Mesenchymal stem cell (in vitro differentiated cells and primary cell): ENCODE results near the gene NOTCH3.

Experiments
- DNase-seq: peaks from one replicate; pipeline ENCODE4 v3.0.0-alpha.2; 2013
- H2AFZ ChIP-seq: one replicate; pipeline ENCODE4 v1.6.1; 2013; ENCODE audit warnings: low read depth, mild to moderate bottlenecking, control low read depth, inconsistent platforms, low read length, moderate library complexity
- H2AK5ac ChIP-seq: 2 replicates; pipeline ENCODE4 v1.6.1; 2013; ENCODE audit warnings: low read length, moderate library complexity, mild to moderate bottlenecking, inconsistent platforms; ENCODE audit not compliant: severe bottlenecking
- H2BK120ac ChIP-seq: one replicate; pipeline ENCODE4 v1.6.1; 2013; ENCODE audit warnings: low read depth, mild to moderate bottlenecking, inconsistent platforms, low read length, moderate library complexity
- H2BK12ac ChIP-seq, 2 experiments: one replicate each; pipeline ENCODE4 v1.6.1; 2013; ENCODE audit warnings: inconsistent platforms in 2 of 2, low read length in 2 of 2, mild to moderate bottlenecking in 2 of 2, moderate library complexity in 2 of 2, control low read depth in 1 of 2
- H2BK15ac ChIP-seq: one replicate; pipeline ENCODE4 v1.6.1; 2013; ENCODE audit warnings: mild to moderate bottlenecking, low read depth, inconsistent platforms; ENCODE audit not compliant: poor library complexity, severe bottlenecking
- H2BK5ac ChIP-seq: 2 replicates; pipeline ENCODE4 v1.6.1; 2013; ENCODE audit warnings: low read depth, mild to moderate bottlenecking, low read length, control low read depth, inconsistent platforms; ENCODE audit not compliant: poor library complexity, severe bottlenecking
- H3K14ac ChIP-seq, 2 experiments: one replicate each; pipeline ENCODE4 v1.6.1; 2013; ENCODE audit warnings: inconsistent platforms in 2 of 2, low read length in 2 of 2, control low read depth in 1 of 2, mild to moderate bottlenecking in 1 of 2, moderate library complexity in 1 of 2
- H3K18ac ChIP-seq, 2 experiments: one replicate each; pipeline ENCODE4 v1.6.1; 2013; ENCODE audit warnings: inconsistent platforms in 2 of 2, low read length in 2 of 2, control low read depth in 1 of 2, low read depth in 1 of 2, mild to moderate bottlenecking in 1 of 2
- H3K23ac ChIP-seq, 2 experiments: one replicate each; pipeline ENCODE4 v1.6.1; 2013; ENCODE audit warnings: inconsistent platforms in 2 of 2, low read length in 2 of 2, mild to moderate bottlenecking in 2 of 2, moderate library complexity in 2 of 2, control low read depth in 1 of 2
- H3K27ac ChIP-seq: 2 replicates; pipeline ENCODE4 v1.5.1; 2013; ENCODE audit warnings: mild to moderate bottlenecking, moderate library complexity, low read length, control low read depth, inconsistent platforms; ENCODE audit not compliant: poor library complexity, severe bottlenecking
- H3K27me3 ChIP-seq, 2 experiments: 2 replicates each; pipeline versions ENCODE4 v1.6.1 to v1.7.0; 2013; ENCODE audit warnings: low read length in 2 of 2, mild to moderate bottlenecking in 2 of 2, moderate library complexity in 2 of 2, control low read depth in 1 of 2, inconsistent platforms in 1 of 2; ENCODE audit not compliant: control insufficient read depth in 1 of 2, insufficient read depth in 1 of 2
- H3K36me3 ChIP-seq, 2 experiments: 2 replicates each; pipeline versions ENCODE4 v1.6.1 to v1.7.0; 2013; ENCODE audit warnings: low read length in 2 of 2, control low read depth in 1 of 2, inconsistent platforms in 1 of 2, low read depth in 1 of 2, mild to moderate bottlenecking in 1 of 2; ENCODE audit not compliant: insufficient read depth in 2 of 2, control insufficient read depth in 1 of 2
- H3K4ac ChIP-seq, 2 experiments: one replicate each; pipeline ENCODE4 v1.6.1; 2013; ENCODE audit warnings: inconsistent platforms in 2 of 2, low read length in 2 of 2, mild to moderate bottlenecking in 2 of 2, moderate library complexity in 2 of 2, control low read depth in 1 of 2, low read depth in 1 of 2
- H3K4me1 ChIP-seq: 2 replicates; pipeline ENCODE4 v1.6.1; 2013; ENCODE audit warnings: low read depth, low read length, control low read depth; ENCODE audit not compliant: control insufficient read depth, insufficient read depth
- H3K4me2 ChIP-seq: 2 replicates; pipeline ENCODE4 v1.6.1; 2013; ENCODE audit warnings: low read length, mild to moderate bottlenecking, inconsistent platforms; ENCODE audit not compliant: poor library complexity, severe bottlenecking
- H3K4me3 ChIP-seq, 2 experiments: 2 replicates each; pipeline versions ENCODE4 v1.5.1 to v1.7.0; 2013; ENCODE audit warnings: low read length in 2 of 2, mild to moderate bottlenecking in 2 of 2, control low read depth in 1 of 2, low read depth in 1 of 2; ENCODE audit not compliant: insufficient read depth in 1 of 2
- H3K79me1 ChIP-seq: replicated peaks from 2 replicates; pipeline ENCODE4 v1.6.1; 2013; ENCODE audit warnings: mild to moderate bottlenecking, control low read depth, low read length, inconsistent platforms; ENCODE audit not compliant: poor library complexity, severe bottlenecking
- H3K9ac ChIP-seq: 2 replicates; pipeline ENCODE4 v1.7.0; 2013; ENCODE audit warnings: mild to moderate bottlenecking, low read length, moderate library complexity
- H3K9me3 ChIP-seq: 2 replicates; pipeline ENCODE4 v1.7.0; 2013; ENCODE audit warnings: mild to moderate bottlenecking, low read length; ENCODE audit not compliant: control insufficient read depth
- H4K8ac ChIP-seq: one replicate; pipeline ENCODE4 v1.6.1; 2013; ENCODE audit warnings: inconsistent platforms, mild to moderate bottlenecking, low read length, moderate library complexity
- H4K91ac ChIP-seq: one replicate; pipeline ENCODE4 v1.6.1; 2013; ENCODE audit warnings: mild to moderate bottlenecking, low read length, inconsistent platforms
- WGBS: methylation state at CpG from one replicate; pipeline ENCODE4 v1.1.7; 2013; ENCODE audit warnings: mixed read lengths; 5-methylcytosine and 5-hydroxymethylcytosine counted together

The NOTCH3 gene

DNA sequence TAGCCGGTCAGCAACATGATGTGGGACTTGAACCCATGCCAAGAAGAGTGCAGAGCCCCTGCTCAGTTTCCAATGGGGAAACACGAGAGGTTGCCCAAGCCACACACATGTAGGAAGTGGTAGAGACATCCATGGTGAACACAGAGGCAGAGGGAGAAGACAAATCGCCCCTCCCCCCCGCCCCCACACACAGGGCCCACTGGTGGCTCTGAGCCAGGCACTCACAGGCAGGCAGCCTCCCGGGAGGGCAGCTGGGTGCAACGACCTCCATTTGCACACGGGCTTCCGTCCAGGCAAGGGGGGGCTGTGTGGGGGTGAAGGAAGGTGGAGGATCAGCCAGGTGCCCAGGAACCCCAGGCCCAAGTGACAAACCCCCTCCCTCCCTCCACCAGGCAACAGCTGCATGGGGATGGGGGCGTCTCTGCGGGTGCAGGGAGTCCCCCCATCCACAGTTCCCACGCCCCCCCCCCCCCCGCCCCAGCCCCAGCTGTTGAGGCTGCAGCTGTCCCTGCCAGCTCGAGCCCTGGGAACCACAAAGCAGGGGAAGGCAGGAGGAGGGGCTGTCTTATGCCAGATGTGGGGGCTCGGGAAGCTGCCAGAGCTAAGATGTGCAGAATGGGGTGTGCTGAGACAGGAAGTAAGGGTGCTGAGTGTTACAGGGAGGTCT, 3.4 kb downstream of the NOTCH3 start:
- H3K9me3 ChIP-seq: no peaks in the 10 kb centered on the region
- H2AFZ ChIP-seq: no peak overlapping the region
- no peak overlapping the region for H3K18ac ChIP-seq
- no peak overlapping the region for H2BK120ac ChIP-seq
- 77% methylated on average over 3 of the region's 14 CpGs for WGBS
- H3K23ac ChIP-seq: no peak overlapping the region
- H3K4me3 ChIP-seq: no peak overlapping the region
- no peak overlapping the region for H4K8ac ChIP-seq
- no peak for DNase-seq
- H2AK5ac ChIP-seq: no peak overlapping the region
- no peak overlapping the region for H2BK5ac ChIP-seq
- H3K4ac ChIP-seq: no peak overlapping the region
- no peak overlapping the region for H2BK15ac ChIP-seq
- H3K4me1 ChIP-seq: peaks cover 32% of the 10 kb centered on the region
- no peak overlapping the region for H3K27ac ChIP-seq
- H3K4me2 ChIP-seq: no peak overlapping the region
- no peak overlapping the region for H3K9ac ChIP-seq
- H3K27me3 ChIP-seq: peaks cover 3 to 35% of the 10 kb centered on the region in 2 experiments
- H4K91ac ChIP-seq: peak overlapping the region; percentile 45
- H3K36me3 ChIP-seq: peaks cover 0 to 8% of the 10 kb centered on the region in 2 experiments
- no peak overlapping the region for H2BK12ac ChIP-seq
- no peak overlapping the region for H3K14ac ChIP-seq
- no peaks in the 10 kb centered on the region for H3K79me1 ChIP-seq

DNA sequence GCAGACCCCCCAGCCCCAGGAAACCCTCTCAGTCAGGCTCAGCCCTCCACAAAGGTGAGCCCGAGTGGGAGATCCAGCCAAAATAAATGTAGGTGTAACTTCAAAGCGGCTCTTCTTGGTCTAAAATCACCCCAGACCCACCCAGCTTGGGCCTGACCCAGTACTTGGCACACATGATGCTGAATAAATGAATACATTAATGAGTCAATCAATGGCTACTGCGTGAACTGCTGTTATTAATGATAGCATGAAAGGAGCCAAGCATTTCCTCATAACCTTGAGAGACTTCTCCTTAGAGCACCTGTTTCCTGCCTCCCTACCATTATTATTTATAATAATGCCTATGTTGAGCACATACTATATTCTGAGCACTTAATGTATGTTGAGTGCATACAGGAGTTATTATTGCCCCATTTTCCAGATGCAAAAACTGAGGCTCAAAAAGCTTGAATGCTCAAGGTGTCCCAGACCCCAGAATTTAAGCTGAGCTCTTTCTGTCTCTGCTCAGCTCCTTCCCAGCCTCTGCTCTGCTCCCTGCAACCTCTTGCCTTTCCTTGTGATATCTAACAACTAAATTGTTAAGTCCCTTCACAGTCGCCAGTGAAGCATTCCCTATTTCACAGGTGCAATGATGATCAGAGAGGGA, 4.3 kb downstream of the NOTCH3 start:
- no peak overlapping the region for H4K8ac ChIP-seq
- H3K23ac ChIP-seq: no peak overlapping the region
- peaks cover 32% of the 10 kb centered on the region for H3K4me1 ChIP-seq
- H2BK120ac ChIP-seq: no peak overlapping the region
- peak overlapping the region; percentile 85 for H3K4me2 ChIP-seq
- H3K4ac ChIP-seq: no peak overlapping the region
- no peak overlapping the region for H4K91ac ChIP-seq
- no peak overlapping the region for H2AK5ac ChIP-seq
- no peak overlapping the region for H2BK15ac ChIP-seq
- no peak overlapping the region for H2BK12ac ChIP-seq
- no peak overlapping the region for H2BK5ac ChIP-seq
- 54% methylated on average over 2 of the region's 4 CpGs for whole genome bisulfite sequencing
- peaks cover 3 to 35% of the 10 kb centered on the region in 2 experiments for H3K27me3 ChIP-seq
- no peak overlapping the region for H3K14ac ChIP-seq
- H3K79me1 ChIP-seq: no peaks in the 10 kb centered on the region
- H3K27ac ChIP-seq: no peak overlapping the region
- no peak for DNase-seq
- H3K36me3 ChIP-seq: peaks cover 5 to 14% of the 10 kb centered on the region in 2 experiments
- no peak overlapping the region for H3K9ac ChIP-seq
- H3K9me3 ChIP-seq: no peaks in the 10 kb centered on the region
- no peak overlapping the region for H2AFZ ChIP-seq
- H3K18ac ChIP-seq: no peak overlapping the region
- no peak overlapping the region for H3K4me3 ChIP-seq

- H3K9me3 ChIP-seq: no peaks in the 10 kb centered on the region
- H3K36me3 ChIP-seq: peaks cover 9 to 17% of the 10 kb centered on the region in 2 experiments
- H2BK15ac ChIP-seq: peak overlapping the region; percentile 78
- no peaks in the 10 kb centered on the region for H3K79me1 ChIP-seq
- no peak overlapping the region for H3K4ac ChIP-seq
- WGBS: 14% methylated on average over 71 of the region's 91 CpGs
- H3K9ac ChIP-seq: peak overlapping the region; percentile 57
- peak overlapping the region in 1 of 2 experiments; percentile 61 for H3K18ac ChIP-seq
- H3K4me2 ChIP-seq: peak overlapping the region; percentile 85
- H2BK120ac ChIP-seq: no peak overlapping the region
- H3K23ac ChIP-seq: no peak overlapping the region
- H3K27ac ChIP-seq: no peak overlapping the region
- H2AFZ ChIP-seq: no peak overlapping the region
- no peak overlapping the region for H3K14ac ChIP-seq
- H4K8ac ChIP-seq: peak overlapping the region; percentile 22
- DNase-seq: peak; percentile 76
- no peak overlapping the region for H2BK12ac ChIP-seq
- H3K4me1 ChIP-seq: peaks cover 32% of the 10 kb centered on the region
- H3K27me3 ChIP-seq: peaks cover 3 to 30% of the 10 kb centered on the region in 2 experiments
- no peak overlapping the region for H2AK5ac ChIP-seq
- no peak overlapping the region for H2BK5ac ChIP-seq
- no peak overlapping the region for H4K91ac ChIP-seq
- H3K4me3 ChIP-seq: peak overlapping the region; percentile 44 to 53
Observed at GRCh38 chr19:15195371-15196334, 5.1 kb downstream of the NOTCH3 start.
